Neural cell (in vitro differentiated cells): ENCODE data around the gene B3GALT5.

Experiments
- CTCF ChIP-seq: fragments of 450-650 bp; IDR thresholded peaks from 2 replicates; pipeline ENCODE4 v1.5.1; 2014; ENCODE audit warnings: antibody characterized with exemption, mild to moderate bottlenecking, moderate library complexity; ENCODE audit not compliant: poor library complexity, severe bottlenecking
- EP300 ChIP-seq: fragments of 450-650 bp; conservative IDR thresholded peaks from 2 replicates; pipeline ENCODE4 v1.6.1; 2014; ENCODE audit warnings: antibody characterized with exemption, mild to moderate bottlenecking, moderate library complexity; ENCODE audit not compliant: poor library complexity, severe bottlenecking
- TAF1 ChIP-seq: IDR thresholded peaks from 2 replicates; pipeline ENCODE4 v1.6.1; 2012; ENCODE audit warnings: low read depth

DNA sequence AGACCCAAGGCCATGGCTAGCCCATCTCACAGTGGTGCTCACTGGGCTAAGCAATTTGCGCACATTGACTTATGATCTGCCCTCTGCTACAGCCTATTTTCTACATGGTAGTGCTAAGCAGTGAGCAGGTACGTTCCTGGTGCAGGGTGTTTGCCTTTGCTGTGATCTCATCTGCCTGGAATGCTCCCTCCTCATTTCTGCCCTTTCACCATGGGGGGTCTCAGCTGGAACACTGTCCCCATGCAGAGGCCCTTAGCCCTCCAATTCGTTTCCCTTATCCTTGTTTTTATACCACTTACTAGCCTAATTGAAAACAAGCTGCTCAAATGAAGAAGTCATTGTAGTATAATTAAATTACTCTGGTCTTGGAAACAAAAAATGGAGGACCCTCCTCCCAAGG lies 2.0 kb upstream of the B3GALT5 start:
- no peak for TF ChIP-seq EP300
- TF ChIP-seq CTCF: no peak
- no peak for TF ChIP-seq TAF1
